IPS DF 19.7 (cell line): ENCODE measurements around the gene SLF2.
"Not testable (repeated sequence)": the region's sequence is repeated elsewhere in the genome, so short reads cannot be mapped to it uniquely, and the experiment has no call there.

Experiments used
- DNase-seq: peaks from one replicate; pipeline ENCODE4 v3.0.0-alpha.2; 2013; ENCODE audit warnings: low read depth, low spot score

Gene SLF2

DNA sequence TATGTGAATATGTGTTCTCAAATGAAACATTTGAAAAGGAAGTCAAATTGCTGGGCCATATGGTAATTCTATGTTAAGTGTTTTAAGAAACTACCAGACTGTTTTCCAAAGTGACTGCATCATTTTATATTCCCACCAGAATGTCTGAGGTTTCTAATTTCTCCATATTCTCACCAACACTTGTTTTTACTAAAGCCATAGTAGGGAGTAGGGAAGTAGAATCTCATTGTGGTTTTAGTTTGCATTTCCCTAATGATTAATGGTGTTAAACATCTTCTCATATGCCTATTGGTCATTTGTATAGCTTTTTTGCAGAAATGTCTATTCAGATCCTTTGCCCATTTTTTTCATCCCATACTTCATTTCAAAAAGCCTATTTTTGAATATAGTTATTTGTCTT is 47.5 kb downstream of the SLF2 start:
- no peak for DNase-seq

DNA sequence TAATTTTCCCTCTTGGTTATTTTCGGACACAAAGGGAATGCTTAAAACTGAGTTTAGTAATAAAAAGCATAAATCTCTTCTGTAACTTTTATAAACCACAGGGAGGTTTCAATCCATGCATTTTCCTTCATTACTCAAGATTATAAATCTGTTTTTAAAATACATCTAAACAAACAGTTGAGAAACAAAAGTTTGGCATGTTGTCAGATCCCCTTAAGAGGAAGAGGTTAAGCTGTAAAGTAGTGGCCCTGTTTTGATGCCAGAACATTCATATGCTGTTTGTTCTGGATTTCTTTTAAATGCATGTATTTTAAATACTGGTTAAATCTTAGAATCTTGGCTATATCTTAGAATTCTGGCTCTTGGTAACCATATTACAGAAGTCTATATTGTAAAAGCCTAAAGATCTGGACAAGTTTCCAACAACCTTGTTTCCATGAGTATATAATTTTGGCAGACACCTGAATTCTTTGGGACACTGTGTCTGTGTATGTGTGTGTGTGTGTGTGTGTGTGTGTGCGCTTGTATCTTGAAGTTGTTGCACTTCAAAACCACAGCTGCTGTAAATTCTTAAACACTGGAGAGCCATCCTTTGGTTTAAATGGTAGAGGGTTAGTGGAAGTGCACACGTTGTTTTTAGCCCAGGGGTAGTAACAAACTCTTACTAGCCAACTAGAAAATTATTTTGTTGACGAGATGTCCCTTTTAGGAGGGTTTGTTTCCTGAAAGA is 49.8 kb downstream of the SLF2 start:
- DNase-seq: no peak

GRCh38 chr10:100963826-100964225 is 51.1 kb downstream of the SLF2 start:
- no peak for DNase-seq

- DNase-seq: no peak
Observed at GRCh38 chr10:100965820-100966219, 53.1 kb downstream of the SLF2 start.

DNA sequence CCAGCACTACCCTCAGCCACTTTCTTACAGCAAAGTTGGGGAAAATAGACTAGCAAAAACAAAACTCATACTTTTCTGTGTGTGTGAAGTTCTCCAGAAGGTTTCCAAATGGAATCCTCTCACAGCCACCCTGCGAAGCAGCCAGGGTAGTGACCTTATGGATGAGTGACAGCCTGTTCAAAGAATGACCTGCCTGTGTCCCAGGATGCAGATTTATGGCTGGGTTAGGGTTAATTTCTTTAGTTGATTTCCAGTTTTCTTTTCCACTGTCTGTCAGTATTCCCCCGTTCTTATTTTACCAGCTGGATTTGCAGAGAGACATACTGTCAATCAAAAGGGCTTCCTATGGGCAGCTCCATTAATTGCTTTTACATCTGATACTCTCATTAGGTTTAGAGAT is 54.1 kb downstream of the SLF2 start:
- no peak for DNase-seq

GRCh38 chr10:100967332-100967731 is 54.6 kb downstream of the SLF2 start:
- no peak for DNase-seq

- no peak for DNase-seq
Observed at GRCh38 chr10:100968062-100968736, 55.4 kb downstream of the SLF2 start.

DNA sequence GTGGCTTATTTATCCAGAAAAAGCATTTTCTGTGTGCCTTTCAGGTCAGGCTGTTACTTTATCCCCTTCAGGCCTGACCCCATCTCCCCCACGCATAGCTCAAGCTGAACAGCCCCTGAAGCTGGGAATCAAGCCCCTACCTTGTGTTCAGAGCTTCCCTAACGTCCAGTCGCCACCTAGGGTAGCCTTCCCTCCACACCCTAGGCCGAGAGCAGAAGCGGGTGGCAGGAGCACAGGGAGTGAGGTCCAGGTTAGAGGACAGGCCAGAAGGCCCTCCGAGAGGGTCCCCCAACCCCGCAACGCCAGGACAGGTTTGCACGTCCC is 56.1 kb downstream of the SLF2 start:
- no peak for DNase-seq

GRCh38 chr10:100969187-100970075 is 56.7 kb downstream of the SLF2 start, which contains the start of gene SEMA4G:
Gene SEMA4G (plus strand): TSS chr10:100969504. CDS start chr10:100972913, 3,409 bp downstream.
- DNase-seq: no peak

GRCh38 chr10:100970076-100970913 is 57.5 kb downstream of the SLF2 start:
- no peak for DNase-seq

- DNase-seq: no peak
Observed at GRCh38 chr10:100970914-100971811, 58.4 kb downstream of the SLF2 start.

GRCh38 chr10:100972115-100972903 is 59.5 kb downstream of the SLF2 start:
- no peak for DNase-seq

GRCh38 chr10:100972904-100973535 is 60.3 kb downstream of the SLF2 start:
- no peak for DNase-seq

GRCh38 chr10:100975397-100975796 is 62.6 kb downstream of the SLF2 start:
- DNase-seq: not testable (repeated sequence)

DNA sequence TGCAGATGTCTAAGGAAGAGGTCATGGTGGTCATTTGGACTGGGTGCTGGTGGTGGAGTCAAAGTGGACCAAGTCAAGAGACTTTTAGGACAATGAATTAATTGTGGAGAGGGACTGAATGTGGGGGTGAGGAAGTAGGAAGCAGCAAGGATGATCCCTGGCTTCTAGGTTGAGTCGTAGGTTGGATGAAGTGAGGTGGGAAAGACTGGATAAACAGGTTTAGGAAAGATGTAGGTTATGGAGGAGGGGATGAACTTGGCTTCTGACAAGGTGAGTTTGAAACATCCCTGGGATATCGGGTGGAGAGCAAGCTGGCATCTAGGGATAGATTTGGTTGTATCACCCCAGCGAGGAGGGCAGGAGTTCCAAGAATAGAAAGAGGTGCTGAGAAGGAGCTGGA is 64.1 kb downstream of the SLF2 start:
- no peak for DNase-seq

- DNase-seq: no peak
Observed at GRCh38 chr10:100977436-100977835, 64.7 kb downstream of the SLF2 start.

GRCh38 chr10:100978121-100978900 is 65.5 kb downstream of the SLF2 start:
- DNase-seq: no peak

- DNase-seq: no peak
Observed at GRCh38 chr10:100978901-100979195, 66.1 kb downstream of the SLF2 start.
